Loucy (cell line): ENCODE measurements around the gene VWF.

Experiments
- CTCF ChIP-seq: fragments of 200-600 bp; sonication (generic); conservative IDR thresholded peaks from 2 replicates; pipeline ENCODE4 v1.5.1; 2014; ENCODE audit warnings: mild to moderate bottlenecking, antibody characterized with exemption, low read length
- EZH2phosphoT487 ChIP-seq: fragments of 200-600 bp; IDR thresholded peaks from 2 replicates; pipeline ENCODE4 v1.6.1; 2018; ENCODE audit warnings: antibody characterized with exemption, mild to moderate bottlenecking, moderate library complexity, borderline replicate concordance

GRCh38 chr12:6016756-6017155 is 107.7 kb downstream of the VWF start:
- TF ChIP-seq CTCF (no peak), EZH2phosphoT487 (no peak)
